BLaER1 treated with 17β-estradiol and CSF1 and Interleukin-3, amounts not matched to agents 10 nM and 100 nM (cell line): ENCODE measurements around the gene TMBIM6.

ENCODE experiments used
- H3K27ac ChIP-seq, 11 experiments: shearing (Covaris generic); formaldehyde crosslinking; 2 replicates each; pipeline ENCODE4 v1.8.1; 2022
- H3K27me3 ChIP-seq, 11 experiments: shearing (Covaris generic); formaldehyde crosslinking; 2 replicates each; pipeline ENCODE4 v1.8.1; 2022
- H3K36me3 ChIP-seq, 11 experiments: shearing (Covaris generic); formaldehyde crosslinking; 2 replicates each; pipeline ENCODE4 v1.8.1; 2022
- H3K4me1 ChIP-seq, 10 experiments: shearing (Covaris generic); formaldehyde crosslinking; 2 replicates each; pipeline ENCODE4 v1.8.1; 2022
- H3K4me2 ChIP-seq, 11 experiments: shearing (Covaris generic); formaldehyde crosslinking; 2 replicates each; pipeline ENCODE4 v1.8.1; 2022
- H3K4me3 ChIP-seq, 10 experiments: shearing (Covaris generic); formaldehyde crosslinking; 2 replicates each; pipeline ENCODE4 v1.8.1; 2022
- H3K9ac ChIP-seq, 11 experiments: shearing (Covaris generic); formaldehyde crosslinking; 2 replicates each; pipeline ENCODE4 v1.8.1; 2022
- H3K9me3 ChIP-seq, 11 experiments: shearing (Covaris generic); formaldehyde crosslinking; replicated peaks in 1 of 11; 2 replicates each; pipeline ENCODE4 v1.8.1; 2022
- H4K20me1 ChIP-seq, 11 experiments: shearing (Covaris generic); formaldehyde crosslinking; 2 replicates each; pipeline ENCODE4 v1.8.1; 2022
- Cebpa-rat ChIP-seq, 11 experiments: shearing (Covaris generic); IDR thresholded peaks; 2 replicates each; pipeline ENCODE4 v1.8.1; 2022

Gene TMBIM6

GRCh38 chr12:49795654-49796105 lies 54.3 kb downstream of the TMBIM6 start:
- H3K27ac ChIP-seq: no peak overlapping the region
- no peak overlapping the region for H3K4me3 ChIP-seq
- peaks cover 28 to 100% (median 83%) of the 10 kb centered on the region in 11 experiments for H3K36me3 ChIP-seq
- H3K4me1 ChIP-seq: peaks cover 0 to 9% (median 5%) of the 10 kb centered on the region in 10 experiments; a peak in 7 of 20 replicates
- peaks cover 0 to 80% (median 3%) of the 10 kb centered on the region in 11 experiments; a peak in 7 of 22 replicates for H4K20me1 ChIP-seq
- H3K9me3 ChIP-seq: no peaks in the 10 kb centered on the region
- H3K4me2 ChIP-seq: no peak overlapping the region
- no peak overlapping the region for H3K9ac ChIP-seq
- no peaks in the 10 kb centered on the region for H3K27me3 ChIP-seq
- TF ChIP-seq Cebpa-rat (IDR thresholded peaks at IDR 0.05): no peak

- Histone ChIP-seq H3K9me3 (no peaks in the 10 kb centered on the region), H4K20me1 (peaks cover 0 to 84% (median 3%) of the 10 kb centered on the region in 11 experiments; a peak in 7 of 22 replicates), H3K4me1 (peaks cover 0 to 14% (median 8%) of the 10 kb centered on the region in 10 experiments; a peak in 8 of 20 replicates), H3K36me3 (peaks cover 32 to 100% (median 88%) of the 10 kb centered on the region in 11 experiments), H3K27me3 (no peaks in the 10 kb centered on the region), H3K9ac (no peak overlapping the region), H3K4me3 (no peak overlapping the region), H3K4me2 (no peak overlapping the region), H3K27ac (no peak overlapping the region)
- TF ChIP-seq Cebpa-rat (IDR thresholded peaks at IDR 0.05): no peak
These were observed 54.8 kb downstream of the TMBIM6 start for GRCh38 chr12:49796155-49796554.

- Histone ChIP-seq H3K27me3 (no peaks in the 10 kb centered on the region), H3K4me3 (no peak overlapping the region), H3K4me1 (peaks cover 0 to 20% (median 10%) of the 10 kb centered on the region in 10 experiments; a peak in 9 of 20 replicates), H3K4me2 (no peak overlapping the region), H3K36me3 (peaks cover 38 to 100% (median 88%) of the 10 kb centered on the region in 11 experiments), H3K9ac (no peak overlapping the region; a peak in 1 of 22 replicates), H4K20me1 (peaks cover 0 to 84% (median 3%) of the 10 kb centered on the region in 11 experiments; a peak in 7 of 22 replicates), H3K27ac (no peak overlapping the region; a peak in 1 of 22 replicates), H3K9me3 (no peaks in the 10 kb centered on the region)
- no peak for TF ChIP-seq Cebpa-rat (IDR thresholded peaks at IDR 0.05)
These were observed 55.5 kb downstream of the TMBIM6 start for GRCh38 chr12:49796606-49797448.

GRCh38 chr12:49797449-49797776 lies 56.1 kb downstream of the TMBIM6 start:
- Histone ChIP-seq H3K4me3 (no peak overlapping the region), H4K20me1 (peaks cover 0 to 82% (median 3%) of the 10 kb centered on the region in 11 experiments; a peak in 7 of 22 replicates), H3K36me3 (peaks cover 41 to 100% (median 88%) of the 10 kb centered on the region in 11 experiments), H3K27ac (no peak overlapping the region), H3K4me2 (no peak overlapping the region), H3K9me3 (no peaks in the 10 kb centered on the region), H3K27me3 (no peaks in the 10 kb centered on the region), H3K4me1 (peaks cover 0 to 20% (median 10%) of the 10 kb centered on the region in 10 experiments; a peak in 9 of 20 replicates), H3K9ac (no peak overlapping the region; a peak in 1 of 22 replicates)
- TF ChIP-seq Cebpa-rat (IDR thresholded peaks at IDR 0.05): no peak

- peak overlapping the region in 4 of 11 experiments; percentile 11 to 46 (median 38); a peak in 5 of 22 replicates for H3K9ac ChIP-seq
- no peaks in the 10 kb centered on the region for H3K27me3 ChIP-seq
- no peak for TF ChIP-seq Cebpa-rat (IDR thresholded peaks at IDR 0.05)
- peaks cover 49 to 100% (median 93%) of the 10 kb centered on the region in 11 experiments for H3K36me3 ChIP-seq
- no peak overlapping the region for H3K4me2 ChIP-seq
- peaks cover 0 to 87% (median 4%) of the 10 kb centered on the region in 11 experiments; a peak in 9 of 22 replicates for H4K20me1 ChIP-seq
- 0 out of 22 replicates have a peak overlapping the region, but pooled peaks of 1 of the 11 experiments have one; percentile 20 for H3K27ac ChIP-seq
- H3K4me3 ChIP-seq: no peak overlapping the region
- H3K9me3 ChIP-seq: no peaks in the 10 kb centered on the region
- H3K4me1 ChIP-seq: peaks cover 0 to 25% (median 15%) of the 10 kb centered on the region in 10 experiments; a peak in 12 of 20 replicates
These were observed 56.9 kb downstream of the TMBIM6 start for GRCh38 chr12:49798248-49798647.

- Histone ChIP-seq H3K4me1 (peaks cover 0 to 32% (median 19%) of the 10 kb centered on the region in 10 experiments; a peak in 12 of 20 replicates), H3K9me3 (no peaks in the 10 kb centered on the region), H3K27ac (0 out of 22 replicates have a peak overlapping the region, but pooled peaks of 1 of the 11 experiments have one; percentile 6), H3K36me3 (peaks cover 55 to 100% (median 93%) of the 10 kb centered on the region in 11 experiments), H4K20me1 (peaks cover 0 to 87% (median 4%) of the 10 kb centered on the region in 11 experiments; a peak in 9 of 22 replicates), H3K4me3 (no peak overlapping the region), H3K4me2 (no peak overlapping the region), H3K27me3 (no peaks in the 10 kb centered on the region), H3K9ac (peak overlapping the region in 5 of 11 experiments; percentile 10 to 46 (median 33); a peak in 7 of 22 replicates)
- TF ChIP-seq Cebpa-rat (IDR thresholded peaks at IDR 0.05): no peak
These were observed 57.6 kb downstream of the TMBIM6 start for GRCh38 chr12:49798934-49799333.

- 0 out of 22 replicates have a peak overlapping the region, but pooled peaks of 2 of the 11 experiments have one; percentile 2 to 26 for H3K4me2 ChIP-seq
- no peak for TF ChIP-seq Cebpa-rat (IDR thresholded peaks at IDR 0.05)
- H3K4me1 ChIP-seq: peaks cover 0 to 33% (median 20%) of the 10 kb centered on the region in 10 experiments; a peak in 12 of 20 replicates
- no peaks in the 10 kb centered on the region for H3K9me3 ChIP-seq
- H3K36me3 ChIP-seq: peaks cover 64 to 100% (median 97%) of the 10 kb centered on the region in 11 experiments
- H4K20me1 ChIP-seq: peaks cover 0 to 88% (median 10%) of the 10 kb centered on the region in 11 experiments; a peak in 13 of 22 replicates
- no peaks in the 10 kb centered on the region for H3K27me3 ChIP-seq
- H3K27ac ChIP-seq: peak overlapping the region in 3 of 11 experiments; percentile 1 to 54 (median 18); a peak in 4 of 22 replicates
- H3K4me3 ChIP-seq: no peak overlapping the region
- peak overlapping the region in 2 of 11 experiments; percentile 4 to 47; a peak in 2 of 22 replicates for H3K9ac ChIP-seq
These were observed 59.2 kb downstream of the TMBIM6 start for GRCh38 chr12:49800421-49801140.
